HUES48 (cell line): ENCODE measurements around the gene ATP2B2.
A peak's percentile ranks its signal among the peaks of the same experiment; 100 is the strongest.

Experiments
- H3K27ac ChIP-seq: one replicate; pipeline ENCODE4 v1.7.0; 2013; ENCODE audit warnings: low read depth, low read length, inconsistent platforms
- H3K27me3 ChIP-seq: 2 replicates; pipeline ENCODE4 v1.6.1; 2013; ENCODE audit warnings: mild to moderate bottlenecking, low read length; ENCODE audit not compliant: control insufficient read depth, insufficient read depth
- H3K36me3 ChIP-seq: 2 replicates; pipeline ENCODE4 v1.6.1; 2013; ENCODE audit warnings: low read length; ENCODE audit not compliant: control insufficient read depth, insufficient read depth
- H3K4me1 ChIP-seq: 2 replicates; pipeline ENCODE4 v1.6.1; 2013; ENCODE audit warnings: mild to moderate bottlenecking, low read length; ENCODE audit not compliant: control insufficient read depth, insufficient read depth
- H3K4me3 ChIP-seq: 2 replicates; pipeline ENCODE4 v1.5.1; 2013; ENCODE audit warnings: mild to moderate bottlenecking, low read depth, low read length
- H3K9ac ChIP-seq: 2 replicates; pipeline ENCODE4 v1.6.1; 2013; ENCODE audit warnings: mild to moderate bottlenecking, low read depth, low read length, moderate library complexity
- H3K9me3 ChIP-seq: 2 replicates; pipeline ENCODE4 v1.6.1; 2013; ENCODE audit warnings: low read length; ENCODE audit not compliant: control insufficient read depth, insufficient read depth

The ATP2B2 gene

DNA sequence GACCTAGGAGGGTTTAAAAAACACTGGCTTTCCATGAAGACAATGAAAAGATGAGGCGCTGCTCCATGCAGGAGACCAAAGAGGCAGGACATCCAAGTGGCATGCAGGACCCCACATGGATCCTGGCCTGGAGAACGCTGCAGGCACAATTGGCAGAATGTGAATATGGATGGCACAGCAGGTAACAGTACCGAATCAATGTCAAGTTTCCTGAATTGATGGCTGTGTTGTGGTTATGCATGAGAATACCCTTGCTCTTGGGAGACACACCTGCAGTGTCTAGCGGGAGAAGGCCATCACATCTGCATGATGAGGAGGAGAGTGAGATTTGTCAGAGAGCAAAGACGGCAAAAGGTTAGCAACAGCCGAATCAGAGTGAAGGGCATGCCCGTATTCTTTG, 110.2 kb downstream of the ATP2B2 start:
- H3K9me3 ChIP-seq: no peaks in the 10 kb centered on the region
- H3K27me3 ChIP-seq: no peaks in the 10 kb centered on the region
- no peak overlapping the region for H3K9ac ChIP-seq
- peaks cover 20% of the 10 kb centered on the region; the same call in 1 of the 2 replicates for H3K4me1 ChIP-seq
- no peak overlapping the region for H3K4me3 ChIP-seq
- H3K36me3 ChIP-seq: no peaks in the 10 kb centered on the region
- peak overlapping the region; percentile 53 for H3K27ac ChIP-seq

DNA sequence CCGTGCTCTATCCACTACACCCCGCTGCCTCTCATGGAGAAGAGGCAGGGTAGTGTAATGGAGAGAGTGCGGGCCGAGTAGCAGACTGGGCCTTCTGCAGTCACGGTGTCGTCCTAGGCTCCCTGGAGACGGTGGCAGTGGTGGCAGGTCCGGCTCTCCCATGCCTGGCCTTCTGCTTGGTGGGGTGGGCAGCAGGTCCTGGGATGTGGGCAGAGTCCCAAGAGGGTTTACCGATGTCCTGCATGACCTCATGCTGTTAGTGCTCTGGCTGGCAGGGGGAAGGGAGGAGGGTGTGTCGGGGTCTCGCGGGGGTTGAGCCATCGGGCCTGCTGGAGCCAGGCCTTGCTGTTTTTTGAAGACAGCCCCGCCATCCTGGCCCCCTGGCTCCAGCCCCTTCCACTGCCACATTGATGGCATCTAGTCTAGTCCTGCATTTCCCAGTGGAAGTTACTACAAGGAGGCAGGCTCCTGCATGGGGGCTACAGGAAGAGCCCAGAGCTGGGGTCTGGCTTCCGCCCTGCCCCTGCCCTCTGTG, 110.8 kb downstream of the ATP2B2 start:
- Histone ChIP-seq H3K27ac (peak overlapping the region; percentile 53), H3K4me3 (no peak overlapping the region), H3K9me3 (no peaks in the 10 kb centered on the region), H3K36me3 (no peaks in the 10 kb centered on the region), H3K4me1 (peaks cover 20% of the 10 kb centered on the region; the same call in 1 of the 2 replicates), H3K27me3 (no peaks in the 10 kb centered on the region), H3K9ac (no peak overlapping the region)

DNA sequence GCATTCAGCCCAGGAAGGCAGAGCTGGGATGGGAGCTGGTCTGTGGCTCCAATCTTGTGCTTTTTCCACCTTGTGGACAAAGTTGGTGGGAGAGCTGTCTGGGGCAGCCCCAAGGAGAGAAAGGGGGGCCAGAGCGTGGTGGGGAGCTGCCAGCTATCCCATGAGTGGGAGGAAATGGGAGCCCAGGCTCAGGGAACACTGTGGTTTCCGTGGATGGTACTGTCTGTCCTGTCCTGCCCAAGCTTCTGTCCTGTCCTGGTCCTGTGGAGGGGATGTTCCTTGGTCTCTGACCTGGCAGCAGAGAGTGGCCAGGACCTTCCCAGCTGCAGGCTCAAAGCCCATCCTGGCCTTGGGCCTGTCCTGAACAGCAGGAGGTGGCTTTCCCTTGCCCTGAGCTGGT, 111.9 kb downstream of the ATP2B2 start:
- H3K4me1 ChIP-seq: peaks cover 20% of the 10 kb centered on the region; the same call in 1 of the 2 replicates
- no peak overlapping the region for H3K27ac ChIP-seq

DNA sequence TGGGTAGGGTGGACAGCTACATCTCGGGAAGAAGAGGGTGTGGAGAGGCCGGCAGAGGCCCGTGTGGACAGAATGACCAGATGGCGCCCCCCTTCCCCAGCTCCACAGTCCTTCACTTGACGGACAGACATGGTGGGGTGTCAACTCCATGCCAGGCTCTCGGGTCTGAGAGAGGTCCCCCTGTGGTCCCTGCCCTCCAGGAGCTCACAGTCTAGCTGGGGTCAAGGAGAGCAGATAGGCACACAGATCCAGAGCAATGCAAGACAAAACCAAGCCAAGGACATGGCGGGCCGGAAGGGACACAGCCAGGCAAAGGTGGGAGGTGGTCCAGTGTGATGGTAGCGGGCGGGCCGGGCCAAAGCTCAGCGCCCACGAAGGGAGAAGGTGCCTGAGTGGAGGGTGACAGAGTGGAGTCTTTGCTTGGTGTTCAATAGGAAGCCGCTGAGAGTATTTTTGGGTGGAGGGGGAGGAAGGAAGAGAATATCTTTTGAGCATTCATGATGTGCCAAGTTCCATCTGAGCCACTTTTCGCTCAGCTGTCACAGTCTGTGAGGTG, 112.4 kb downstream of the ATP2B2 start:
- no peak overlapping the region for H3K4me3 ChIP-seq
- peaks cover 20% of the 10 kb centered on the region; the same call in 1 of the 2 replicates for H3K4me1 ChIP-seq
- no peaks in the 10 kb centered on the region for H3K36me3 ChIP-seq
- no peak overlapping the region for H3K27ac ChIP-seq
- no peaks in the 10 kb centered on the region for H3K27me3 ChIP-seq
- H3K9ac ChIP-seq: no peak overlapping the region
- H3K9me3 ChIP-seq: peaks cover 6% of the 10 kb centered on the region

More for the DNA sequence above, 111.9 kb downstream of the ATP2B2 start:
- no peak overlapping the region for H3K4me3 ChIP-seq
- H3K27me3 ChIP-seq: no peaks in the 10 kb centered on the region
- no peak overlapping the region for H3K9ac ChIP-seq
- peaks cover under 1% of the 10 kb centered on the region for H3K9me3 ChIP-seq
- H3K36me3 ChIP-seq: no peaks in the 10 kb centered on the region

DNA sequence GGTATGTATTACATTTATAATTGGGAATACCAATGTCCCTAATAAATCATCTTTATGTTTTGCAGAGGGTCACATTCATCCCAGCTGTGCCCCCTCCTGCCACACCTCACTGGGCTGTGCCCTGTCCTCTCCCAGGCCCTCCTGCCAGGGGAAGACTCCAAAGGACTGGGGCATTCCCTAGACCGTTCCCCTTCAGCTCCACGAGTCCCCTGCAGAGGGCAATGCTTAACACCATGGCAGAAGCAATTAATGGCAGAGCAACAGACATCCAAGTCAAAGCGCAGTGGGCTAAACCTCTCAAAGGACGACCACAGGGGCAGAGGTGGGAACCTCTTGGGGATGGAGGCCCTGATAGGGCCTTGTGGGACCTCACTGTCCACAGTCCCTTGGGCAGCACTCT, 113.1 kb downstream of the ATP2B2 start:
- no peak overlapping the region for H3K27ac ChIP-seq
- no peaks in the 10 kb centered on the region for H3K36me3 ChIP-seq
- H3K9ac ChIP-seq: no peak overlapping the region
- no peaks in the 10 kb centered on the region for H3K27me3 ChIP-seq
- peaks cover 11% of the 10 kb centered on the region for H3K9me3 ChIP-seq
- H3K4me3 ChIP-seq: no peak overlapping the region
- peaks cover 20% of the 10 kb centered on the region; the same call in 1 of the 2 replicates for H3K4me1 ChIP-seq

DNA sequence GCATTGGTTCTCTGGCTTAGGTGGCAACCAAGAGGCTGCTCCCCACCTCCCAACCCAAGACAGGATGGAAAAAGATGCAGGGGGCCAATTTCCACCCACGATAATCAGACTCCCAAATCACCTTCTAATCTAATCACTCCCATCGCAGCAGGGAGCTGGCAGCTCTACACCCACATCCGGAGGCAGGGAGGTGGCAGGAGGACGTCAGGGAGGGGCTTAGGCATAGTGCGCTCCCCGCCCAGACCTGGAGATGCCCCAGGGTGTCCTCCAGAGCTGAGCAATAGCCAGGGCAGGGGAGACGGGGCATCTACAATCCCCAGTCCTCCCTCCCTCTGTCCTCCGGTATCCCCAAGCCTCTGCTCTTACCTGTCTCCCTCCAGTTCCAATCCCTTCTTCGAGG, 114.0 kb downstream of the ATP2B2 start:
- Histone ChIP-seq H3K4me1 (peaks cover 17% of the 10 kb centered on the region; the same call in 1 of the 2 replicates), H3K4me3 (no peak overlapping the region), H3K27me3 (no peaks in the 10 kb centered on the region), H3K9ac (no peak overlapping the region), H3K9me3 (peaks cover 11% of the 10 kb centered on the region), H3K27ac (no peak overlapping the region), H3K36me3 (no peaks in the 10 kb centered on the region)

DNA sequence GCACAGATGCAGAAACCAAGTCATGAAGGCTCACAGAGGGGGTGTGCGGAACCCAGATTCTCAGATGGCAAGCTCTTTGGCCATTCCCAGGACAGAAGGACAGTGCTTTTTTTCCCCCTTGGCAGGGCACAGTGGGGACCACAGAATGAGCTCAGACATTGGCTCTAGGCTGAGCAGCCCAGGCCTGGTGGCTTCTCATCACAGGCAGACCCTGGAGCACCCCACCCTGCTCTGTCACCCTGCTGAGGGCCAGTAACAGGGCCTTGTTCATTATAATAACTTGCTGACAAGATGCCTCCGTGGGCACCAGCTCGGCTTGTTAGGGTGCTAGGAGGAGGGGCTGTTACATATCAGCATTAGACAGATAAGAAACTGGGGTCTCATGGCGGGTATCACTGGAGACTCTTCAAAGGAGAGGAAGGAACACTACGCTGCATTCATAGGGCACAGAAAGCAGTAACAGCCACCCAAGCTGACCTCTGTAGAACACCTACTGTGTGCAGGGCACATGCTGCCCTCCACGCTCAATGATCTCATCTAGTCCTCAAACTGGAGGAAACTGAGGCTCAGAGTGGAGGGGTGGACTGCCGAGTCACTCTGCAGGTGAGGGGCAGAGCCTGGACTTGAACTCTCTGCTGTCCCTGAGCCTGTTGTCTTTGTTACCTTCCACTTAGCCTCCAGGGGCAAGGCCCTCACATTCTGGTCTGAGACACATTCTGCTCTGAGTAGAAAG, 114.6 kb downstream of the ATP2B2 start:
- no peak overlapping the region for H3K9ac ChIP-seq
- no peak overlapping the region for H3K4me3 ChIP-seq
- no peaks in the 10 kb centered on the region for H3K36me3 ChIP-seq
- no peaks in the 10 kb centered on the region for H3K27me3 ChIP-seq
- peaks cover 11% of the 10 kb centered on the region for H3K9me3 ChIP-seq
- H3K27ac ChIP-seq: no peak overlapping the region
- peaks cover 12% of the 10 kb centered on the region; the same call in 1 of the 2 replicates for H3K4me1 ChIP-seq

DNA sequence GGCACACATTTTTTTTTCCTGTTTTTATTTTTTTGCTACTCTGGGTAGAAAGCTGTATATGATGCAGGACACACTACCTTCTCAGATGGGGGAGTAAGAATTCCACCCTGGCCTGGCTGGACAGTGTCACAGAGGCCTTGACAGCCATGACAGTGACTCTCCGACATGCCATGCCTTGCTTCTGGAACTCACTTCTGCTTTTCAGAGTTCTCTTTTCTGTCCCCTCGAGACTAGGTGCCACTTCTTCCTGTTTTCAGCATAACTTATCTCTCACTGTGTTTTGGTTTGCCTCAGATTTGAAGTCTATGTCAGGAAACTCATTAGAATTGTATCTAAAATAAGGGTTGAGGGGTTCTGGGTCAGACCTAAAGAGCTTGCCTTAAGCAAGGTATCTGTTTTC, 115.4 kb downstream of the ATP2B2 start:
- H3K27ac ChIP-seq: no peak overlapping the region
- H3K4me3 ChIP-seq: no peak overlapping the region
- no peaks in the 10 kb centered on the region for H3K27me3 ChIP-seq
- no peaks in the 10 kb centered on the region for H3K36me3 ChIP-seq
- peaks cover 11% of the 10 kb centered on the region for H3K9me3 ChIP-seq
- no peak overlapping the region for H3K9ac ChIP-seq
- peaks cover 4% of the 10 kb centered on the region; the same call in 1 of the 2 replicates for H3K4me1 ChIP-seq

DNA sequence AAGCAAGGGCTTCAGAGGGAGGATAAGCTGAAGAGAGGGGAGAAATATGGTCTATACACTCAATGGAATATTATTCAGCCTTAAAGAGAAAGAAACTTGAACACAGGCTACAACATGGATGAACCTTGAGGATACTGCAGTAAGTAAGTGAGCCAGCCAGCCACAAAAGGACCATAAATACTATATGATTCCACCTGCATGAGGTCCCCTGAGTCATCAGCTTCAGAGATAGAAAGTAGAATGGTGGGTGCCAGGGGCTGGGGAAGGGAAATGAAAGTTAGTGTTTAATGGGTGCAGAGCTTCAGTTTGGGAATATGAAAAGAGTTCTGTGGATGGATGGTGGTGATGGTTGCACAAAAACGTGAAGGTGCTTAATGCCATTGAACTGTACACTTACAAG, 116.0 kb downstream of the ATP2B2 start:
- H3K4me3 ChIP-seq: no peak overlapping the region
- H3K27me3 ChIP-seq: no peaks in the 10 kb centered on the region
- no peaks in the 10 kb centered on the region for H3K36me3 ChIP-seq
- no peak overlapping the region for H3K27ac ChIP-seq
- no peaks in the 10 kb centered on the region for H3K4me1 ChIP-seq
- H3K9me3 ChIP-seq: peaks cover 11% of the 10 kb centered on the region
- H3K9ac ChIP-seq: no peak overlapping the region

DNA sequence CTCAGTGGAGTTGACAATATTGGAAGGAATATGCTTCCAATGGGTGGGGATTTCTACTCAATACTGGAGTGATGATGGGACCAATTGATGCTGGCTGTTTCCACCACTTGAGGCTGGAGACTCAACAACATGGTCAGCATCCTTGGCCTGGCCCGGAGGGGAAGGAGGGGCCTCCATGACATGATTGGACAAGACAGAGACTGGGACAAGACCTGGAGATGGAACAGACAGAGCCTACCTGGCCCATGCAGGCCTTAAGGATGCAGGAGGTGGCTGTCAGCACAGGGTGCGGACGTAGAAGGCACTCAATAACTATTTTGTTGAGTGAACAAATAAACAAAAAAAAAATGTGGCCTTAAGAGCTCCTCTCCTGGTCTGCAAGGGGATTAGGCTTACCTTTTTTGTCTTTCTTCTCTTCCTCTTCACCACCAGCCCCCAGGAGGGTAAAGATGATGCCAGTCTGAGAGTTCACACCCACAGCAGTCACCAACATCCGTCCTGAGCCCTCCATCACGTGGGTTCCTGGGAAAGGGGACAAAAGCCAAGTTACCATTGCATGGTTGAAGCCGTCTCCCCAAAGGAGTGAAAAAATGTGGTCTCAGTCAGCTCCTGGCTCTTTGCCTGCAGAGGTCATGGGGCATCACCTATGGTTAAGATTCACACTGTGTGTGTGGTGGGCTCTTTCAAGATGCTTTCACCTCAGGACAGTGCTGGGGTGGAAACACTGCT, 117.3 kb downstream of the ATP2B2 start:
- Histone ChIP-seq H3K9ac (no peak overlapping the region), H3K27ac (no peak overlapping the region), H3K4me3 (no peak overlapping the region), H3K4me1 (no peaks in the 10 kb centered on the region), H3K9me3 (peaks cover 11% of the 10 kb centered on the region), H3K36me3 (no peaks in the 10 kb centered on the region), H3K27me3 (no peaks in the 10 kb centered on the region)

DNA sequence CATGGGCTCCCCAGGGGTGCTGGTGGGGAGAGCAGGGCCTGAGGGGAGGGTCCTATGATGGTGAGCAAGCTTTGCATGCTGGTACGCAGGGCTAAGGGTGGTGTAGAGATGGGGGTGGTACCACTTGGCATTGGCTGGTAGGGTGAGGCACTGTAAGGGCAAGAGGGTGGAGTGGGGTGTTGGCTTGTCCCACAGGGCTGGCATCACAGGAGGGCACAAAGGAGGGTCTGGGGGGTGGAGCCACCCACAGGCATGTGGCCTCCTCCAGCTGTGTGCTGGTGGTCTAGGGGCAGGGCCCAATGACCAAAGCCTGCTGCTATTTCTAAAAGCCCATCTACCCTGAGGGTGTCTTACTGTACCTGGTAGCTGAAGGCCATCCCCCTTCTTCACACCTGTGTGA, 119.3 kb downstream of the ATP2B2 start:
- peaks cover 11% of the 10 kb centered on the region for H3K9me3 ChIP-seq
- H3K27me3 ChIP-seq: no peaks in the 10 kb centered on the region
- no peak overlapping the region for H3K4me3 ChIP-seq
- H3K27ac ChIP-seq: no peak overlapping the region
- H3K4me1 ChIP-seq: no peaks in the 10 kb centered on the region
- H3K9ac ChIP-seq: no peak overlapping the region
- no peaks in the 10 kb centered on the region for H3K36me3 ChIP-seq
